CD4-positive, alpha-beta T cell treated with Interleukin-12 subunit alpha and Interleukin-12 subunit beta, for 1 hour (primary cell): Measurements from ENCODE around the gene GPR158.

Experiments
- DNase-seq: peaks from one replicate; pipeline ENCODE4 v3.0.0-alpha.2; 2020

GPR158 gene

GRCh38 chr10:25209618-25210017, 34.8 kb downstream of the GPR158 start:
- DNase-seq = no peak

GRCh38 chr10:25210265-25210664, 35.5 kb downstream of the GPR158 start:
- DNase-seq = no peak

GRCh38 chr10:25220156-25220555, 45.4 kb downstream of the GPR158 start:
- DNase-seq = no peak

DNA sequence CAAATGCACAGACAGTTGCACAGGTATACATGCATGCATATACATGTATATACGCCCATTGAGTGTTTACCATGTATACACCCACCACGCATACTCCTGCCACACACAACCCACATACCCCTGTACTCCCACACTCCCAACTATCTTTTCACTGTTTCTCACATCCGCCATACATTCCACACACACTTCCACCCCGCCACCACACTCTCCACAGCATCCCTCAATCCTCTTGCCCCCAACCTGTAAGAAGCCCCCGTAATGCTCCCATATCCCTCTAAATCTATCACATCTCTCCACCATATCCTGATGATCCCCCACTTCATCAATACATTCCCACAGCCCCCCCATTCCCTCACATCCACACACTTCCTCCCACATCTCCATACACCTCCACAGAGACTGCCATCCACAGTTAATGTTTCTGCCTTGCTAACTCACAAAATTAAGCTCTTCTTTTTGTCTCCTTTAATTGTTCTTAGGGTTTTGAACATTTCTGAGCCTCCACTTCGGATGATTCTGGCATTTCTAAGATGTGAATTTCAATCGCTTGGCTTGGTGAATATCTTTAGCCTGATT, 47.4 kb downstream of the GPR158 start:
- no peak for DNase-seq

DNA sequence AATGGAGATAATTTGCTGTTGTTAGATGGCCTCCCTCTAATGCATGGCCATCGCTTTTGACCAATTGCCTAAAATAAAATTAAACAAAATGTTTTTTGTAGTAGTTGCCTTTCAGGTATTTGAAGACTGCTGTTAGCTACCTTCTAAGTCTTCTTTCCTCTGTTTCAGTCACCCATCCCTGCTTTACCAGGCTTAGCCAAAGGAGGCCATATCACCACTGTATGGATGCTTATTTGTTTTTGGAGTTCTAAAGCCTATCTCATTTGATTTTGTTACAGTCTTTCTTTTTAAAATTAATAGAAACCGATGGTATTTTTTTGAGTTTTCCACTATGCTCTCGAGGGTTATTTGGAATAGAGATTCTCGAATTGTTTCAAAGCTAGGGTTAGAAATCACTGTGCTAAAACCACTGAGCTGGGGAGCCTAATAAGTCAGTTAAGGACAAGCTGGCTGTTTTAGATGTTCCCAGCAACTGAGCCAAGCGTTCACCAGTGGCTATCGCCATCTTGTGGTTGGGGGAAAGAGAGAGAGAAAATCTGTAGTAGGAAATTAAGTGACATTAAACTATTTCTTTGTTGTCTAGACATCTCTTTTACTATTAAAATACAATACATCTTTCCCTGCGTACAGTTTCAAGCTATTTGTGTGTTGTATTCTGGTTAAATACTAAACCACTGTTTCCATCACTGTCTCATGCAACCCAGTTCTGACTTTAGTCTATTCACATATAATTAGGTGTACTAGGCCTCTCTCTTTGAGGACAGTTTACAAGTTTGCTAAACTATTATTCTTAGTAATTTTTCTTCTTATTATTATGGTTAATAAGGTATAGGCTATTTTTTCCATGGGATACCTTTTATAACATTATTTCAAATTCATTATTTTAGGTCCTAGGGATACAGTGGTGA, 52.2 kb downstream of the GPR158 start:
- no peak for DNase-seq

GRCh38 chr10:25231751-25232150, 57.0 kb downstream of the GPR158 start:
- no peak for DNase-seq

GRCh38 chr10:25232204-25232603, 57.4 kb downstream of the GPR158 start:
- no peak for DNase-seq

DNA sequence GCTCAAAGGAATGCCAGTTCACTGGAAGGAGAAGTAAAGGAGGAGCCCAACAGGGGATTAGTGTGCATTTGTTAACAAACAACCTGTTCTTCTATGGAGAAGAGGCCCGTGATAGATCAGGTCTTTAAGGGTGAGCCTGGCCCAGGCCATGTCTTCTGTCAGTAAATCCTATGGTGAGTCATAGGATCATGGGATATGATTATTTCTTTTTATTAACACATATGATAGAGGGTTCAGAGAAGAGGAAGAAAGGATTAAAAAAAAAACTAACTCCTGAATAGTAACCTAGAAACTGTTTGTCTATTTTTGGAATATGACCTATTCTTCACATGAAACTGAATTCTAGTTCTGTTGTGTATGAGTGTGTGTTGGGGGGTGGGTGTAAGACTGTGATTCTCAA, 70.4 kb downstream of the GPR158 start:
- no peak for DNase-seq

GRCh38 chr10:25257646-25258045, 82.8 kb downstream of the GPR158 start:
- DNase-seq = no peak

- DNase-seq = no peak
Observed at GRCh38 chr10:25261110-25261509, 86.3 kb downstream of the GPR158 start.

DNA sequence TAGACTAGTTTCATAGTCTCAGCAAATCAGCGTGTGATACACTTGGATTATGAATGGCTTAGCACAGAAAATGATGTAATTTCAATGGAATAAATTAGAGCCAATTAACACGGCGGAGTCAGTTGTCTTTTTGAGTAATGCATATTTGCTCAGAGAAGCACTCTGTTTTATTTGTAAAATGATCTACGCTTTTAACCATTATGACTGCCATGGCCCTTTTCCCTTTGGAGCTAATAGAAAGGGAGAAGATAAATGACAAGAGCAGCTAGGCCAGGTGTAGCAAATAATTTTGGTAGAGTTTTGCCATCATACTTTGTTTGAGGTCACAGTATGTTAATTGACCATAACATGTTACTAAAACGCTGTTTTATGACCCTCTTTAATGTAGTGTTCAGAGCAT, 86.8 kb downstream of the GPR158 start:
- no peak for DNase-seq

GRCh38 chr10:25263931-25264330, 89.1 kb downstream of the GPR158 start:
- no peak for DNase-seq

GRCh38 chr10:25278180-25278579, 103.4 kb downstream of the GPR158 start:
- no peak for DNase-seq

- no peak for DNase-seq
Observed at GRCh38 chr10:25280076-25280475, 105.3 kb downstream of the GPR158 start.

GRCh38 chr10:25280573-25280972, 105.8 kb downstream of the GPR158 start:
- DNase-seq = no peak

DNA sequence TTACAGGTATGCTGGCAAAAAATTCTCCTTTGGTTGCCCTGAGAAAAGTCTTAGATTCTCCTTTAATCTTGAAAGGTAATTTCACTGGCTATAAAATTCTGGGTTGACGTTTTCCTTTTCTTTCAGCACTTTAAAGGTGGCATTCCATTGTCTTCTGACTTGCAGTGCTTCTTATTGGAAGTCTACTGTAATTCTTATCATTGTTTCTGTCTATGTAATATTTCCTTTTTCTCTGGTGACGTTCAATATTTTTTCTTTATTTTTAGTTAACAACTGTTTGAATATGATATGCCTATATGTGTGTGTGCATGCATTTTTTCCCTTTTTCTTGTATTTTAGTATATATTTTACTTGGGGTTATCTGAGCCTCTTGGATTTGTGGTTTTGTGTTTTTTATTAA, 111.0 kb downstream of the GPR158 start:
- DNase-seq = no peak

DNA sequence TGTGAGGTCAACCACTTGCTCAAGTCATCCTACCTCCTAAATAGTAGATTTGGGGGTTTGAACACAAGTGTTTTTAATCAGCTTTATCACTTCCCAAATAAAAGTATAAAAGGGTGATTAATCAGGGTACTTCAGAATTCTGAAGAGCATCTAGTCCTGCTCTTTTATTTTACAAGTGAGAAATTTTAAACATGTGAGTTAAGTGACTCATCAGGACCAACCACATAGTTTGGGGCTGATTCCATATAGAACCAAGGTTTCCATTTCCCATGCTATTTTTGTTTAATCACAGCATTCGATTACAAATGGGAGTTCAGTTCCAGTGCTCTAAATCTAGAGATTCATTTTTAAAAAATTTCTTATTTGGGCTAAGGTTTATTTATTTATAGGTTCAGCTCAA, 113.4 kb downstream of the GPR158 start:
- no peak for DNase-seq

- no peak for DNase-seq
Observed at GRCh38 chr10:25294032-25294926, 119.5 kb downstream of the GPR158 start.

DNA sequence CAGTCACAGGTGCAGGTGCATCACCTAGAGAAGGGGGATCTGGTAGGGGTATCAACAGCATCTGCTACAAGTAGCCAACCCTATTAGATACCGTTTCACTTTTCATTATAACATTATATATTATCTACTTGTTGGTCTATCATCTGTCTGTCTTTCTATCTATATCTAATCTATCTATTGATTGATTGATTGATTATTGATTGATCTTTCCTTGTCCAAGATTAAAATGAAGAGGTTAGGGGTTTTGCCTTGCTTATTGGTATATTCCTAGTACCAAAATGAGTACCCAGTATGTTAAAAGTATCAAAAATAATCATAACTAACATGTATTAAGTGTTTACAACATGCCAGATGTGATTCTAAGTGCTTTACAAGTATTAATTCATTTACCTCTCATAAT, 121.5 kb downstream of the GPR158 start:
- DNase-seq = no peak

DNA sequence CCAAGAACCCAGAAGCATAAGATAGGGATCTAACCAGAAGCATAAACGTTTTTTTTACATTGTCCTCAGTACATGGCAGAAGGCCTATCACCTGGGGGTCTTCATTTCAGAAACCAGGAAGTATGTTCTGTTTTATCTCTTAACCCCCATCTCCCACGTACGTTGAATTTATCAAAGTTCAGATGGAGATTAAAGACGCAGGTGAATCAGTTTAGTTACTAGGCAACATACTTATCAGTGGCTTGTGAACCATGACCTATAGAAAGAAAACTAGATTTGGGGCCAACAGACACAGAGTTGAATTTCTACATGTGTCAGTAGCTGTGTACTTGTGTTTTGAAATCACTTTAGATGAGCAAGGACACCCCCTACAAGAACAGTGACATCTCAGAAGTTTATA, 122.7 kb downstream of the GPR158 start:
- no peak for DNase-seq

GRCh38 chr10:25300073-25300472, 125.3 kb downstream of the GPR158 start:
- DNase-seq = no peak

- no peak for DNase-seq
Observed at GRCh38 chr10:25304606-25305005, 129.8 kb downstream of the GPR158 start.

- no peak for DNase-seq
Observed at GRCh38 chr10:25306386-25306785, 131.6 kb downstream of the GPR158 start.

DNA sequence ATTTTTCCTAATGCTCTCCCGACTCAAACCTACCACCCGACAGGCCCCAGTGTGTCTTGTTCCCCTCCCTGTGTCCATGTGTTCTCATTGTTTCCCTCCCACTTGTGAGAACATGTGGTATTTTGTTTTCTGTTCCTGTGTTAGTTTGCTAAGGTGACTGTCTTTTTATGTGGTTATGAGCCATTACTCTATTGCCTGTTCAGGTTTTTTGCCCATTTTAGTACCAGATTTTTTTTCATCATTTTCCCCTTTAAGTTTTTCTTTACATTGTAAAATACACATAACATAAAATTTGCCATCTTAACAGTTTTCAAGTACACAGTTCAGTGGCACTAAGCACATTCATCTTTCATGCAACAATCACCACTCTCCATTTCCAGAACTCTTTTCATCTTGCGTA, 133.5 kb downstream of the GPR158 start:
- no peak for DNase-seq
